HCT116 (cell line): ENCODE data around the gene RGL2. TPM values are rescaled to one million over a fixed set of nuclear protein-coding genes. Genes with fewer than 3 reads are reported as not detected.

ENCODE experiments used
- ATAC-seq: fragments of 200-7000 bp; cut with Tn5 transposase; 2 replicates; pipeline ENCODE4 v1.9.1; 2020; ENCODE audit warnings: mild to moderate bottlenecking, moderate library complexity
- BruUV-seq: library from RNA; stranded (reverse); fragments of 400-500 nt; replicated peaks from 2 replicates; lab custom pipeline; 2021; lab: Mats Ljungman, UMichigan
- CTCF ChIA-PET: fragments of 300-600 bp; sonication (Branson Sonifier 250); formaldehyde crosslinking; loops from one replicate; lab custom pipeline; 2021; ENCODE audit warnings: antibody characterized with exemption; lab: Charles Lee
- POLR2A ChIA-PET: fragments of 300-600, 350-600 bp; sonication (Branson Sonifier 250); formaldehyde crosslinking; loops from one replicate; lab custom pipeline; 2021; ENCODE audit warnings: antibody characterized with exemption; lab: Charles Lee
- RAD21 ChIA-PET, 2 experiments: fragments of 300-600 bp; sonication (Branson Sonifier 250); formaldehyde crosslinking; loops; one replicate each; lab custom pipeline; 2023; ENCODE audit warnings: low total read pairs in 2 of 2; ENCODE audit not compliant: uncharacterized antibody in 2 of 2, unreplicated experiment in 2 of 2, low non-redundant PET in 1 of 2; lab: Charles Lee
- DNase-seq: peaks from one replicate; pipeline ENCODE4 v3.0.0-alpha.2; 2010; ENCODE audit warnings: low read depth, low spot score
- H2AFZ ChIP-seq: fragments of 200-600 bp; shearing (Covaris generic), sonication (generic); 2 replicates; pipeline ENCODE4 v1.6.1; 2017; ENCODE audit warnings: low read depth, mixed run types, mixed read lengths, antibody characterized with exemption, low read length; ENCODE audit not compliant: poor library complexity, severe bottlenecking
- H3K27ac ChIP-seq: 2 replicates; pipeline ENCODE4 v1.5.1; 2012; ENCODE audit warnings: low read depth, low read length
- H3K27me3 ChIP-seq: fragments of 200-600 bp; sonication (generic); 2 replicates; pipeline ENCODE4 v1.6.1; 2016; ENCODE audit warnings: mixed run types, low read length, mixed read lengths; ENCODE audit not compliant: insufficient read depth
- H3K36me3 ChIP-seq, 2 experiments: fragments of 200-500 bp in 1 of 2; fragments of 200-600 bp in 1 of 2; sonication (Bioruptor generic) in 1 of 2; sonication (generic) in 1 of 2; 2 replicates each; pipeline versions ENCODE4 v1.5.1 to v1.6.1; 2014 to 2016; ENCODE audit warnings: low read length in 2 of 2, inconsistent platforms in 1 of 2, mixed read lengths in 1 of 2, mixed run types in 1 of 2; ENCODE audit not compliant: insufficient read depth in 2 of 2, control insufficient read depth in 1 of 2
- H3K4me1 ChIP-seq, 2 experiments: fragments of 200-600 bp in 1 of 2; sonication (generic) in 1 of 2; 2 replicates each; pipeline versions ENCODE4 v1.5.1 to v1.6.1; 2012 to 2017; ENCODE audit warnings: low read length in 2 of 2, inconsistent platforms in 1 of 2, mild to moderate bottlenecking in 1 of 2, mixed read lengths in 1 of 2, mixed run types in 1 of 2, moderate library complexity in 1 of 2; ENCODE audit not compliant: insufficient read depth in 2 of 2, control insufficient read depth in 1 of 2
- H3K4me2 ChIP-seq: fragments of 200-600 bp; sonication (generic); 2 replicates; pipeline ENCODE4 v1.6.1; 2017; ENCODE audit warnings: mixed run types, low read length, mixed read lengths
- H3K4me3 ChIP-seq, 2 experiments: fragments of 200-600 bp in 1 of 2; sonication (generic) in 1 of 2; replicated peaks in 1 of 2; 2 replicates each; pipeline ENCODE4 v1.5.1; 2011 to 2016; ENCODE audit warnings: low read length in 2 of 2, control low read depth in 1 of 2, low read depth in 1 of 2, mild to moderate bottlenecking in 1 of 2, mixed read lengths in 1 of 2, mixed run types in 1 of 2
- H3K79me2 ChIP-seq: fragments of 200-600 bp; sonication (generic); 2 replicates; pipeline ENCODE4 v1.6.1; 2017; ENCODE audit warnings: mild to moderate bottlenecking, mixed run types, low read length, moderate library complexity, mixed read lengths; ENCODE audit not compliant: insufficient read depth
- H3K9ac ChIP-seq: fragments of 200-600 bp; sonication (generic); 2 replicates; pipeline ENCODE4 v1.6.1; 2016; ENCODE audit warnings: low read length, mixed read lengths
- H3K9me2 ChIP-seq: fragments of 200-600 bp; sonication (generic), shearing (Covaris generic); 2 replicates; pipeline ENCODE4 v1.6.1; 2017; ENCODE audit warnings: mixed run types, mild to moderate bottlenecking, moderate library complexity; ENCODE audit not compliant: insufficient read depth
- H3K9me3 ChIP-seq, 2 experiments: fragments of 200-500 bp in 1 of 2; fragments of 200-600 bp in 1 of 2; sonication (Bioruptor generic) in 1 of 2; sonication (generic) in 1 of 2; 2 replicates each; pipeline ENCODE4 v1.6.1; 2014 to 2017; ENCODE audit warnings: low read length in 2 of 2, mixed read lengths in 2 of 2, inconsistent platforms in 1 of 2, low read depth in 1 of 2, mild to moderate bottlenecking in 1 of 2, mixed run types in 1 of 2, moderate library complexity in 1 of 2; ENCODE audit not compliant: control insufficient read depth in 1 of 2, insufficient read depth in 1 of 2
- H4K20me1 ChIP-seq: fragments of 200-600 bp; sonication (generic), shearing (Covaris generic); 2 replicates; pipeline ENCODE4 v1.6.1; 2017; ENCODE audit warnings: mixed run types, mild to moderate bottlenecking, moderate library complexity; ENCODE audit not compliant: insufficient read depth
- CBX3 ChIP-seq: IDR thresholded peaks from 2 replicates; pipeline ENCODE4 v1.6.1; 2012; ENCODE audit warnings: low read depth
- EZH2 ChIP-seq: fragments of 200-600 bp; sonication (generic); IDR thresholded peaks from 2 replicates; pipeline ENCODE4 v1.6.1; 2017; ENCODE audit warnings: antibody characterized with exemption, mixed run types
- JUND ChIP-seq: IDR thresholded peaks from 2 replicates; pipeline ENCODE4 v1.6.1; 2012
- RAD21 ChIP-seq: IDR thresholded peaks from 2 replicates; pipeline ENCODE4 v1.6.1; 2012; ENCODE audit warnings: low read depth, mild to moderate bottlenecking
- SP1 ChIP-seq: IDR thresholded peaks from 2 replicates; pipeline ENCODE4 v1.6.1; 2012; ENCODE audit warnings: low read depth
- TCF7L2 ChIP-seq: IDR thresholded peaks from 2 replicates; pipeline ENCODE4 v1.7.0; 2011; ENCODE audit warnings: borderline replicate concordance, inconsistent platforms; ENCODE audit not compliant: insufficient read depth, insufficient read length; ENCODE audit errors: extremely low read depth
- intact Hi-C: fragments of 100-400 bp; cut with micrococcal nuclease; formaldehyde crosslinking; loops from 2 replicates; pipeline ENCODE4 v1.10.0; 2022
- total RNA-seq: library from RNA; stranded (reverse); gene quantifications from one replicate; pipeline ENCODE4 v1.2.1, GENCODE V29; 2021; ENCODE audit not compliant: unreplicated experiment
- TF ChIP-seq, protein P1 (sequence below), 3 experiments: fragments of 200-600 bp in 1 of 3; sonication (generic) in 1 of 3; IDR thresholded peaks in 2 of 3; conservative IDR thresholded peaks in 1 of 3; 2 replicates each; pipeline ENCODE4 v1.5.1; 2012 to 2017; ENCODE audit warnings: low read depth in 2 of 3, low read length in 2 of 3, antibody characterized with exemption in 1 of 3, borderline replicate concordance in 1 of 3, control low read depth in 1 of 3, mild to moderate bottlenecking in 1 of 3, mixed read lengths in 1 of 3, mixed run types in 1 of 3, moderate library complexity in 1 of 3; ENCODE audit not compliant: insufficient read depth in 1 of 3
- TF ChIP-seq, protein P2 (sequence below): IDR thresholded peaks from 2 replicates; pipeline ENCODE4 v1.6.1; 2012
- TF ChIP-seq, protein P3 (sequence below): IDR thresholded peaks from 2 replicates; pipeline ENCODE4 v1.6.1; 2011; ENCODE audit warnings: mild to moderate bottlenecking, low read length, moderate library complexity; ENCODE audit not compliant: insufficient replicate concordance; ENCODE audit errors: extremely low read depth
- TF ChIP-seq, protein P4 (sequence below): IDR thresholded peaks from 2 replicates; pipeline ENCODE4 v1.6.1; 2012; ENCODE audit warnings: low read depth

RGL2 gene
- total RNA-seq, 1 experiment from 2014 or later: 53.4 TPM

DNA sequence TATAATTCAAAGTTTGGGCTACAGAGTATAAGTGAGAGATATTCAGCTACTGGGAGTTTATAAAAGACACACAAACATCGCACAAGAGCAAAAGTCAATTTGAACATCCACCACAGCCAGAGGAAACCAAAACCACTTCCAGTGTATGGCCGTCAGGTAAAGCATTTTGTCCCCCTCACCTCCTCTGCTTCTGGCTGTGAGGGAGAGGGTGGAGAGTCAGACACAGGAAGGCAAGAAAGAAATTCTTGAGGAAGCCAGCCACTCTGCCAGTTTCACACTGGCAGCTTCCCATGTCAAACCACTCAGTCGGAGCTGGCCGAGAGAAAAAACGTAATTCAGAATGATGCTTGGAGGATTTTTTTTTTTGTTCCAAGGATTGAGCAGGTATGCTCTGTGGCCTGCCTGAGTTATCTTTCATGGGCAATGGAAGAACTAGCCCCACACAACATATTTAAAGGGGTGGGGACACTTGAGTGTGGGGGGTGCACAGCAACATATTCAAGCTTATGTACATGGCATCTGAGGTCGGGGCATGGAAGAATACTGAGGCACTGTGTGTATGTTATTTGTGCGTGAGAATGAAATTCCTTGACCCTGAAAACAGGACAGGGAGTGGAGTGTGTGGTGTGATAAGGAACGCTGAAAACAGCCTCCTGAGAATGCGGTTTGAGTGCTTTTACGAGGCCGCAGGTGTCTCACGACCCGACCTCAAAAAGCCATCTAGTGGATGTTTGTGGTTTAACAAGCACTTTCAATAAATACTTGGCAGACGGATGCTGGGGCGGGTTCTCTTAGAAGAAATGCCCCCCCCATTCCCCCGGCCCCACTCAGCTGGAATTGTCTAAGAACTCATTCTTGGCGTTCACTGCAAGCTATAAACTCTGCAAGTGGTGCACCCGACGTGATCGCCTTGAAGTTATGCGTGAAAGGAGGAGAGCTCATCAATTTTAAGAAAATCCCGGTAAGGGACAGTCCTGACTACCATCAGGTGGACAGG, 46.3 kb upstream of the RGL2 start:
- no peak overlapping the region for H3K9ac ChIP-seq
- DNase-seq (peak; percentile 74), ATAC-seq (peak; percentile 80)
- H3K27me3 ChIP-seq: peaks cover 27% of the 10 kb centered on the region; the same call in 1 of the 2 replicates
- intact Hi-C loops: loop anchor here (1.0 kb wide), 1 partner anchor 67 kb away; no protein-coding TSS in a partner anchor
- H3K27ac ChIP-seq: no peak overlapping the region
- H3K36me3 ChIP-seq: no peaks in the 10 kb centered on the region
- RAD21 ChIA-PET: interaction anchor here in 1 of 2 experiments (1.1 kb wide), 1 partner anchor 345 kb away, joined by 3 read pairs; no protein-coding TSS in a partner anchor
- TF ChIP-seq, protein P1, sequence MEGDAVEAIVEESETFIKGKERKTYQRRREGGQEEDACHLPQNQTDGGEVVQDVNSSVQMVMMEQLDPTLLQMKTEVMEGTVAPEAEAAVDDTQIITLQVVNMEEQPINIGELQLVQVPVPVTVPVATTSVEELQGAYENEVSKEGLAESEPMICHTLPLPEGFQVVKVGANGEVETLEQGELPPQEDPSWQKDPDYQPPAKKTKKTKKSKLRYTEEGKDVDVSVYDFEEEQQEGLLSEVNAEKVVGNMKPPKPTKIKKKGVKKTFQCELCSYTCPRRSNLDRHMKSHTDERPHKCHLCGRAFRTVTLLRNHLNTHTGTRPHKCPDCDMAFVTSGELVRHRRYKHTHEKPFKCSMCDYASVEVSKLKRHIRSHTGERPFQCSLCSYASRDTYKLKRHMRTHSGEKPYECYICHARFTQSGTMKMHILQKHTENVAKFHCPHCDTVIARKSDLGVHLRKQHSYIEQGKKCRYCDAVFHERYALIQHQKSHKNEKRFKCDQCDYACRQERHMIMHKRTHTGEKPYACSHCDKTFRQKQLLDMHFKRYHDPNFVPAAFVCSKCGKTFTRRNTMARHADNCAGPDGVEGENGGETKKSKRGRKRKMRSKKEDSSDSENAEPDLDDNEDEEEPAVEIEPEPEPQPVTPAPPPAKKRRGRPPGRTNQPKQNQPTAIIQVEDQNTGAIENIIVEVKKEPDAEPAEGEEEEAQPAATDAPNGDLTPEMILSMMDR (IDR thresholded peaks at IDR 0.05 in 2 of 3, conservative IDR thresholded peaks at IDR 0.05 in 1 of 3; ENCODE audit: borderline replicate concordance in 1 of 3, insufficient read depth in 1 of 3, low read depth in 2 of 3, low read length in 2 of 3): peak; percentile 46 to 58 (median 50); a peak in 4 of 6 replicates
- no peak for TF ChIP-seq JUND
- TF ChIP-seq CBX3: 0 out of 2 replicates have a peak, but pooled peaks have one; percentile 27
- TF ChIP-seq RAD21: peak; percentile 63
- TF ChIP-seq, protein P2, sequence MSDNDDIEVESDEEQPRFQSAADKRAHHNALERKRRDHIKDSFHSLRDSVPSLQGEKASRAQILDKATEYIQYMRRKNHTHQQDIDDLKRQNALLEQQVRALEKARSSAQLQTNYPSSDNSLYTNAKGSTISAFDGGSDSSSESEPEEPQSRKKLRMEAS: no peak
- TF ChIP-seq EZH2: no peak
- TF ChIP-seq, protein P3, sequence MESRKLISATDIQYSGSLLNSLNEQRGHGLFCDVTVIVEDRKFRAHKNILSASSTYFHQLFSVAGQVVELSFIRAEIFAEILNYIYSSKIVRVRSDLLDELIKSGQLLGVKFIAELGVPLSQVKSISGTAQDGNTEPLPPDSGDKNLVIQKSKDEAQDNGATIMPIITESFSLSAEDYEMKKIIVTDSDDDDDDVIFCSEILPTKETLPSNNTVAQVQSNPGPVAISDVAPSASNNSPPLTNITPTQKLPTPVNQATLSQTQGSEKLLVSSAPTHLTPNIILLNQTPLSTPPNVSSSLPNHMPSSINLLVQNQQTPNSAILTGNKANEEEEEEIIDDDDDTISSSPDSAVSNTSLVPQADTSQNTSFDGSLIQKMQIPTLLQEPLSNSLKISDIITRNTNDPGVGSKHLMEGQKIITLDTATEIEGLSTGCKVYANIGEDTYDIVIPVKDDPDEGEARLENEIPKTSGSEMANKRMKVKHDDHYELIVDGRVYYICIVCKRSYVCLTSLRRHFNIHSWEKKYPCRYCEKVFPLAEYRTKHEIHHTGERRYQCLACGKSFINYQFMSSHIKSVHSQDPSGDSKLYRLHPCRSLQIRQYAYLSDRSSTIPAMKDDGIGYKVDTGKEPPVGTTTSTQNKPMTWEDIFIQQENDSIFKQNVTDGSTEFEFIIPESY: no peak
- no peak for TF ChIP-seq SP1
- TF ChIP-seq, protein P4, sequence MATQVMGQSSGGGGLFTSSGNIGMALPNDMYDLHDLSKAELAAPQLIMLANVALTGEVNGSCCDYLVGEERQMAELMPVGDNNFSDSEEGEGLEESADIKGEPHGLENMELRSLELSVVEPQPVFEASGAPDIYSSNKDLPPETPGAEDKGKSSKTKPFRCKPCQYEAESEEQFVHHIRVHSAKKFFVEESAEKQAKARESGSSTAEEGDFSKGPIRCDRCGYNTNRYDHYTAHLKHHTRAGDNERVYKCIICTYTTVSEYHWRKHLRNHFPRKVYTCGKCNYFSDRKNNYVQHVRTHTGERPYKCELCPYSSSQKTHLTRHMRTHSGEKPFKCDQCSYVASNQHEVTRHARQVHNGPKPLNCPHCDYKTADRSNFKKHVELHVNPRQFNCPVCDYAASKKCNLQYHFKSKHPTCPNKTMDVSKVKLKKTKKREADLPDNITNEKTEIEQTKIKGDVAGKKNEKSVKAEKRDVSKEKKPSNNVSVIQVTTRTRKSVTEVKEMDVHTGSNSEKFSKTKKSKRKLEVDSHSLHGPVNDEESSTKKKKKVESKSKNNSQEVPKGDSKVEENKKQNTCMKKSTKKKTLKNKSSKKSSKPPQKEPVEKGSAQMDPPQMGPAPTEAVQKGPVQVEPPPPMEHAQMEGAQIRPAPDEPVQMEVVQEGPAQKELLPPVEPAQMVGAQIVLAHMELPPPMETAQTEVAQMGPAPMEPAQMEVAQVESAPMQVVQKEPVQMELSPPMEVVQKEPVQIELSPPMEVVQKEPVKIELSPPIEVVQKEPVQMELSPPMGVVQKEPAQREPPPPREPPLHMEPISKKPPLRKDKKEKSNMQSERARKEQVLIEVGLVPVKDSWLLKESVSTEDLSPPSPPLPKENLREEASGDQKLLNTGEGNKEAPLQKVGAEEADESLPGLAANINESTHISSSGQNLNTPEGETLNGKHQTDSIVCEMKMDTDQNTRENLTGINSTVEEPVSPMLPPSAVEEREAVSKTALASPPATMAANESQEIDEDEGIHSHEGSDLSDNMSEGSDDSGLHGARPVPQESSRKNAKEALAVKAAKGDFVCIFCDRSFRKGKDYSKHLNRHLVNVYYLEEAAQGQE: no peak
- TF ChIP-seq TCF7L2: peak; percentile 75
- H3K4me1 ChIP-seq: peaks cover 8 to 10% of the 10 kb centered on the region in 2 experiments
- POLR2A ChIA-PET: interaction anchor here (2.1 kb wide), 1 partner anchor 28 kb away, joined by 4 read pairs; the partner anchor contains the start of gene ZBTB22
- peak overlapping the region; percentile 82 for H2AFZ ChIP-seq
- H4K20me1 ChIP-seq: no peaks in the 10 kb centered on the region
- H3K79me2 ChIP-seq: no peaks in the 10 kb centered on the region
- H3K9me2 ChIP-seq: no peaks in the 10 kb centered on the region
- peak overlapping the region; percentile 64 for H3K4me2 ChIP-seq
- H3K9me3 ChIP-seq: no peaks in the 10 kb centered on the region
- no TSS peak for BruUV-seq
- no peak overlapping the region for H3K4me3 ChIP-seq
- CTCF ChIA-PET: interaction anchor here (0.7 to 2.1 kb wide), 5 partner anchors 9 to 210 kb away, joined by 3 to 9 read pairs (median 6); partner anchors contain the start of gene ZBTB22
